ENCODE measurements around the gene NHSL2. TPM values are rescaled to one million over a fixed set of nuclear protein-coding genes. Genes with fewer than 3 reads are reported as not detected.
A peak's percentile ranks its signal among the peaks of the same experiment; 100 is the strongest.

The NHSL2 gene
- polyA plus RNA-seq, 1 of the 3 experiments (the other 2 are of a cell fraction): 0.61 TPM

DNA sequence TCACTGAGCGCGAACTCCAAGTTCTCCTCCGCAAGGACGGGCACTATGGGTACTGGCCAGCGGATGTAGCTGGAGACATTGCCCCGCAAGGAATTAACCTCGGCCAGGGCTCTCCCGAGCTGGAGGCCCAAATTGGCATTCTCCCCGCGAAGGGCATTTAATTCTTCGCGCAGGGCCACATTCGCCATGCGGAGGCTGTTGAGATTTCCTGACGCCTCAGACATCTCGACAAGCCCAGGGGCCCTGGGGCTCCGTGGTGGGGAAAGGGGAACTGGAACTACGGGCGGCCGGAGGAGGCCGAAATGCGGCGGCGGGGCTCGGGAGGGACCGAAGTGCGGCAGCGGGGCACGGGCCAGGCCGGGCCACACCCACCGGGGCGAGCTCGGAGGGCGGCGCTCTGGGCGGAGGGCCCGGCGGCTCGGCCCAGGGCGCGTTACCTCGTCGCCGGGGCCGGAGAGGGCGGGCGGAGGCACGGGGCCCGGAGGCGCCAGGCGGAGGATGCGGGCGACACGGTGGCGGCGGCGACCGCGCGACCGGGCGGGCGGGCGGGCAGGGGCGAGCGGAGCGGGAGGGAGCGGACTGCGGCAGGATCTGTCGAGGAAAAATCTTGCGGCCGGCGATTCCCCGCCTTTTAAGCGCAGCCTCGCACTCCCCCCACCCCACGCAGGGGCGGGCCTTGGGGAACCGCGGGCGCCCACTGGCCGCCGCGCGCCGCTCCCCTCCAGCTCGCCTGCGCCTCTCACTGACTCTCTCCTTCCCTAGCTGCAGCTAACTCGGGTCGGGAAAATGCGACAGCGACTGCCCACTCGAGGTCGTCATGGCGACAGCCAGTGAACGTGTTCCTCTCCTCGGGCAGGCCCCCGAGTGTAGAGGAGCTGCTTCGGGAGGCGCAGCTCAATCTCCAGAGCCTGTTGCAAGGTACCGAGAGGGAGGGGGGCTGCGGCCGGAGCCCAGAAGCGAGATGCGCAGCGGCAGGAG lies 221.0 kb downstream of the NHSL2 start, which contains the start of gene RTL5 (continued):
- TF ChIP-seq PBX3 (IDR thresholded peaks at IDR 0.05) (no peak), MAX (IDR thresholded peaks at IDR 0.05; ENCODE audit: low read depth) (no peak), USF2 (IDR thresholded peaks at IDR 0.05; ENCODE audit: borderline replicate concordance, low read depth, low read length) (no peak), ELF1 (IDR thresholded peaks at IDR 0.05) (no peak), NFIC (IDR thresholded peaks at IDR 0.05; ENCODE audit: borderline replicate concordance) (no peak), TEAD4 (IDR thresholded peaks at IDR 0.05; ENCODE audit: borderline replicate concordance, insufficient read depth) (no peak)
- TF ChIP-seq, protein P1, sequence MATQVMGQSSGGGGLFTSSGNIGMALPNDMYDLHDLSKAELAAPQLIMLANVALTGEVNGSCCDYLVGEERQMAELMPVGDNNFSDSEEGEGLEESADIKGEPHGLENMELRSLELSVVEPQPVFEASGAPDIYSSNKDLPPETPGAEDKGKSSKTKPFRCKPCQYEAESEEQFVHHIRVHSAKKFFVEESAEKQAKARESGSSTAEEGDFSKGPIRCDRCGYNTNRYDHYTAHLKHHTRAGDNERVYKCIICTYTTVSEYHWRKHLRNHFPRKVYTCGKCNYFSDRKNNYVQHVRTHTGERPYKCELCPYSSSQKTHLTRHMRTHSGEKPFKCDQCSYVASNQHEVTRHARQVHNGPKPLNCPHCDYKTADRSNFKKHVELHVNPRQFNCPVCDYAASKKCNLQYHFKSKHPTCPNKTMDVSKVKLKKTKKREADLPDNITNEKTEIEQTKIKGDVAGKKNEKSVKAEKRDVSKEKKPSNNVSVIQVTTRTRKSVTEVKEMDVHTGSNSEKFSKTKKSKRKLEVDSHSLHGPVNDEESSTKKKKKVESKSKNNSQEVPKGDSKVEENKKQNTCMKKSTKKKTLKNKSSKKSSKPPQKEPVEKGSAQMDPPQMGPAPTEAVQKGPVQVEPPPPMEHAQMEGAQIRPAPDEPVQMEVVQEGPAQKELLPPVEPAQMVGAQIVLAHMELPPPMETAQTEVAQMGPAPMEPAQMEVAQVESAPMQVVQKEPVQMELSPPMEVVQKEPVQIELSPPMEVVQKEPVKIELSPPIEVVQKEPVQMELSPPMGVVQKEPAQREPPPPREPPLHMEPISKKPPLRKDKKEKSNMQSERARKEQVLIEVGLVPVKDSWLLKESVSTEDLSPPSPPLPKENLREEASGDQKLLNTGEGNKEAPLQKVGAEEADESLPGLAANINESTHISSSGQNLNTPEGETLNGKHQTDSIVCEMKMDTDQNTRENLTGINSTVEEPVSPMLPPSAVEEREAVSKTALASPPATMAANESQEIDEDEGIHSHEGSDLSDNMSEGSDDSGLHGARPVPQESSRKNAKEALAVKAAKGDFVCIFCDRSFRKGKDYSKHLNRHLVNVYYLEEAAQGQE (IDR thresholded peaks at IDR 0.05; ENCODE audit: low read depth, low read length): no peak

- Histone ChIP-seq H3F3A (replicated peaks; ENCODE audit: insufficient read depth) (no peaks in the 10 kb centered on the region), H3K9ac (no peak overlapping the region), H3K9me3 (no peaks in the 10 kb centered on the region), H4K20me1 (ENCODE audit: insufficient read depth) (no peaks in the 10 kb centered on the region), H2AFZ (ENCODE audit: low read depth) (peak overlapping the region; percentile 70), H3K79me2 (ENCODE audit: insufficient read depth) (no peaks in the 10 kb centered on the region), H3K27me3 (ENCODE audit: insufficient read depth) (peaks cover 19% of the 10 kb centered on the region), H3K9me2 (no peaks in the 10 kb centered on the region), H3K27ac (ENCODE audit: low read depth in 2 of 2, low read length in 1 of 2) (peak overlapping the region in 1 of 2 experiments; percentile 79; a peak in 2 of 4 replicates), H3K4me1 (ENCODE audit: control insufficient read depth in 1 of 2, insufficient read depth in 2 of 2, low read depth in 1 of 2, low read length in 1 of 2) (peaks cover 0 to 38% of the 10 kb centered on the region in 2 experiments; a peak in 2 of 4 replicates), H3K36me3 (replicated peaks in 1 of 2; ENCODE audit: control insufficient read depth in 1 of 2, insufficient read depth in 2 of 2, low read length in 1 of 2) (no peaks in the 10 kb centered on the region), H3K4me3 (ENCODE audit: low read depth in 2 of 2, low read length in 1 of 2) (peak overlapping the region; percentile 48 to 57), H3K4me2 (peak overlapping the region; percentile 76)
- peak; percentile 33 for DNase-seq
- ChIA-PET POLR2A (interaction anchor here (0.7 to 2.4 kb wide), 12 partner anchors 8 to 145 kb away, joined by 3 to 22 read pairs (median 6); partner anchors contain the start of genes PIN4 and RPS4X), CTCF (interaction anchor here (0.6 to 15.8 kb wide), 7 partner anchors 18 to 134 kb away, joined by 3 to 257 read pairs (median 4); partner anchors contain the start of gene PIN4)
- WGBS (ENCODE audit: low lambda C conversion rate): 68% methylated on average over 3 of the region's 3 CpGs
- TF ChIP-seq RFX5 (IDR thresholded peaks at IDR 0.05; ENCODE audit: low read length) (no peak), TAF1 (IDR thresholded peaks at IDR 0.05; ENCODE audit: borderline replicate concordance, low read depth, low read length) (no peak), FOSL2 (IDR thresholded peaks at IDR 0.05; ENCODE audit: borderline replicate concordance, low read depth) (no peak), CHD2 (IDR thresholded peaks at IDR 0.05; ENCODE audit: low read length, partially characterized antibody) (no peak), USF2 (IDR thresholded peaks at IDR 0.05; ENCODE audit: borderline replicate concordance, low read depth, low read length) (no peak), NFIC (IDR thresholded peaks at IDR 0.05; ENCODE audit: borderline replicate concordance) (no peak), EP300 (IDR thresholded peaks at IDR 0.05; ENCODE audit: borderline replicate concordance in 1 of 2, low read depth in 1 of 2, low read length in 1 of 2) (no peak), TEAD4 (IDR thresholded peaks at IDR 0.05; ENCODE audit: borderline replicate concordance, insufficient read depth) (no peak), PBX3 (IDR thresholded peaks at IDR 0.05) (no peak), TCF12 (IDR thresholded peaks at IDR 0.05) (no peak), GABPA (IDR thresholded peaks at IDR 0.05; ENCODE audit: low read depth) (no peak)
- TF ChIP-seq, protein P2, sequence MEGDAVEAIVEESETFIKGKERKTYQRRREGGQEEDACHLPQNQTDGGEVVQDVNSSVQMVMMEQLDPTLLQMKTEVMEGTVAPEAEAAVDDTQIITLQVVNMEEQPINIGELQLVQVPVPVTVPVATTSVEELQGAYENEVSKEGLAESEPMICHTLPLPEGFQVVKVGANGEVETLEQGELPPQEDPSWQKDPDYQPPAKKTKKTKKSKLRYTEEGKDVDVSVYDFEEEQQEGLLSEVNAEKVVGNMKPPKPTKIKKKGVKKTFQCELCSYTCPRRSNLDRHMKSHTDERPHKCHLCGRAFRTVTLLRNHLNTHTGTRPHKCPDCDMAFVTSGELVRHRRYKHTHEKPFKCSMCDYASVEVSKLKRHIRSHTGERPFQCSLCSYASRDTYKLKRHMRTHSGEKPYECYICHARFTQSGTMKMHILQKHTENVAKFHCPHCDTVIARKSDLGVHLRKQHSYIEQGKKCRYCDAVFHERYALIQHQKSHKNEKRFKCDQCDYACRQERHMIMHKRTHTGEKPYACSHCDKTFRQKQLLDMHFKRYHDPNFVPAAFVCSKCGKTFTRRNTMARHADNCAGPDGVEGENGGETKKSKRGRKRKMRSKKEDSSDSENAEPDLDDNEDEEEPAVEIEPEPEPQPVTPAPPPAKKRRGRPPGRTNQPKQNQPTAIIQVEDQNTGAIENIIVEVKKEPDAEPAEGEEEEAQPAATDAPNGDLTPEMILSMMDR (IDR thresholded peaks at IDR 0.05): no peak
- TF ChIP-seq, protein P3, sequence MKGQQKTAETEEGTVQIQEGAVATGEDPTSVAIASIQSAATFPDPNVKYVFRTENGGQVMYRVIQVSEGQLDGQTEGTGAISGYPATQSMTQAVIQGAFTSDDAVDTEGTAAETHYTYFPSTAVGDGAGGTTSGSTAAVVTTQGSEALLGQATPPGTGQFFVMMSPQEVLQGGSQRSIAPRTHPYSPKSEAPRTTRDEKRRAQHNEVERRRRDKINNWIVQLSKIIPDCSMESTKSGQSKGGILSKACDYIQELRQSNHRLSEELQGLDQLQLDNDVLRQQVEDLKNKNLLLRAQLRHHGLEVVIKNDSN (IDR thresholded peaks at IDR 0.05; ENCODE audit: borderline replicate concordance, low read depth): no peak
Measured at GRCh38 chrX:72132456-72132855, 221.8 kb downstream of the NHSL2 start.
